HUDEP-2 (cell line): ENCODE results near the gene PTPN20.
A peak's percentile ranks its signal among the peaks of the same experiment; 100 is the strongest.

ENCODE experiments used
- DNase-seq, 76 experiments: peaks; one replicate each; lab custom pipeline; 2025; ENCODE audit not compliant: unreplicated experiment in 76 of 76; lab: John Stamatoyannopoulos, UW

PTPN20 gene

GRCh38 chr10:47019155-47020145 is 108.2 kb downstream of the PTPN20 start:
- DNase-seq, result no peak

DNA sequence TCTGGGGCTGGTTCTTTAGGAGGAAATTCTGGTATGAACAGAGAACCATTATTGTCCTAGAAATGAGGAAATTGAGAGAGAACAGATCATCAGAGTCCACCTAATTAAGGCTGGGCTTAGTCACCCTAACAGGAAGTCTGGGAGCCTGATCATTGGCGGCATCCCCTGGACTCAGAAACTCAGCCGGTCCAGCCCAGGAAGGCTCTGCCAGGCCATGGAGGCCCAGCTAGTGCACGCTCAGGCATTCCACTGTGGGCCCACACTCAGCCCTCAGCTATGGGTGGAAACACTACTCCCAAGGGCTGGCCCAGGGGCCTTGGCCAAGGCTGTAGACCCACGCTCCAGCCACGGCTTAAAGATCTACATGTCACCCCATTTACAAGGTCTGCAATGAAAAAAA is 109.2 kb downstream of the PTPN20 start:
- no peak for DNase-seq

- DNase-seq, result no peak
These were observed 110.6 kb downstream of the PTPN20 start for GRCh38 chr10:47021850-47022249.

- no peak for DNase-seq
These were observed 111.3 kb downstream of the PTPN20 start for GRCh38 chr10:47022311-47023131.

DNA sequence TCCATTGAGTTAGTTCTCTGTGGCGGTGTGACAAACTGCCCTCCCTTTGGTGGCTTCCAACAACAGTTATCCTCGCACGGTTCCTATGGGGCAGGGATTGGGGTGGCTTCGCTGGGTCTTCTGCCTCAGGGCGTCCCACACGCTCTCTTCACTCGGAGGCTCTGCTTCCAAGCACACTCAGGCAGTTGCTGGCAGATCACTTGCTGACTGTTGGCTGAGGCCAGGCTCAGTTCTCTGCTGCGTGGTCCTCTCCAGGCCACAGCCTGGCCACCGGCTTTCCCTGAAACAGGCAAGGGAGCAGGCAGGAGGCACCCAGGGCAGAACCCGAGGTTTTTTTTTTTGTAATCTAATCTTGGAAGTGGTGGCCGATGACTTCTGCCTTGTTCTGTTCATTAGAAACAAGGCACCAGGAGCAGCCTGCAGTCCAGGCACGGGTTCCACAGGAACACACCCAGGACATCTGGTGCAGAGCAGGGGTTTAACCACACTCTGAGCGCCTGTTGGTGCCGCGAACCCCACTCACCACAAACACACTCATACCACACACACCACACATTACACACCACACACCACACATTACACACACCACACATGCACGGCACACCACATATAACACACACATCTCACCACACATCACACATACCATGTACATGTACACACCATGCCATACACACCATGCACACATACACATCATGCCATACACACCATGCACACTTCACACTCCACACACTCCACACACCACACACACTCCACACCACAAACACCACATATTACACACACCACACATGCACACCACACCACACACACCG is 112.2 kb downstream of the PTPN20 start:
- DNase-seq, result no peak

DNA sequence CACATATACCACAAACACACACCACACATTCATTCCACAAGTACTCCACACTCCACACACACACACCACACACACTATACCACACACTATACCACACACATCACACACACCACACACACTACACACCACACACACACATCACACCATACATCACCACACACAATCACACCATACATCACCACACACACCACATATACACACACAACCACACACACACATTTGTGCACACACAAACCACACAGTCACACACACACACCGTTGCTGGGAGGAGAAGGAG is 112.8 kb downstream of the PTPN20 start:
- DNase-seq, result no peak

DNA sequence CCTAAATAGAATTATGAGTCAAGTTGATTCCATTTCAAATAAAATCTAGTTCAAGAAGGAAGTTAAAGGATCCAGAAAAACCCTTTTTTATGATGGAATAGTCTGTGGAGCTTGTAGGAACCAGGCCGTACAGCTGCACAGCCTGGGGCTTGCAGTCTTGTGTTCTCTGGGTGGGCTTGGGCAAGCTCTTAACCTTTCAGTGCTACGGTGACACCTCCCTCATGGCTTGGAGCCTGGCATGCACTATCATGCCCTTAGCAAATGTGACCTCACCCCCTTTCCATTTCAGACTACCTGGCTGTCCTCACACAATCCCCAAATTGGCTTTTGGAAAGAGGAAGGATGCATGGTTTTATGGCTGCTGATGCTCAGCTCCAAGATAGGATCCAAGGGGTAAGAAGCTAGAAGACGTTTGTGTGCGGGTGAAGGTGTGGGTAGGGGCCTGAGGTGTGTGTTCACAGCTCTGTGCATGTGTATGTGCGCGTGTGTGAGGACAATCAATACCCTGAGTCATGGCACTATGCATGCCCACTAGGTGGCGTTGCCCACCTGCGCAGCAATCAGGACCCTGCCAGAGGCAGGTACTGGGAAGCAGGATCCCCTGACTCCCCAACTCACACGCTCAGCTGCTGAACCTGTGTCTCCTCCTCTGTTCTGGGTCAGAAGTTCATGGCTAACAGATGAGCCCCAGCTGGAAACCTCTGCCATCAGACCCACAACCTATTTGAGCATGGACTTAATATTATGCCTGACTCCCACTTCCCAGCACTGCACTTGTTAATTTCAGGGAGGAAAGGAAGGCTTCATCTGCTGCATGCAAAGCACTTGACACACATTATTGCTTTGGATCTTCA is 113.4 kb downstream of the PTPN20 start:
- peak in 32 of 76 experiments; percentile 3 to 40 (median 20) for DNase-seq

DNA sequence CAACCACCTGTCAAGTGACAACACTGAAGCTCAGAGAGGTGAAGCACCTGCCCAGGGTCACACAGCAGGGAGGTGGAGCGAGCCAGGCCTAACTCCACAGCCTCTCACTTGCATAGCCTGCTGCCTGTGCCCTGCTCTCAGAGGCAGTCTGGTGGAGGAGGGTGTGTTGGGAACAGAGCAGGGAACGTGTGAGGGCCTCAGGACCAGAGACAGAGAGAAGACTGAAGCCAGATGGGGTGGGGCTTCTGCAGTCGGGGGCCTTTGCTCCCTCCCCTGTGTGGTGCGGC is 114.0 kb downstream of the PTPN20 start:
- no peak for DNase-seq

DNA sequence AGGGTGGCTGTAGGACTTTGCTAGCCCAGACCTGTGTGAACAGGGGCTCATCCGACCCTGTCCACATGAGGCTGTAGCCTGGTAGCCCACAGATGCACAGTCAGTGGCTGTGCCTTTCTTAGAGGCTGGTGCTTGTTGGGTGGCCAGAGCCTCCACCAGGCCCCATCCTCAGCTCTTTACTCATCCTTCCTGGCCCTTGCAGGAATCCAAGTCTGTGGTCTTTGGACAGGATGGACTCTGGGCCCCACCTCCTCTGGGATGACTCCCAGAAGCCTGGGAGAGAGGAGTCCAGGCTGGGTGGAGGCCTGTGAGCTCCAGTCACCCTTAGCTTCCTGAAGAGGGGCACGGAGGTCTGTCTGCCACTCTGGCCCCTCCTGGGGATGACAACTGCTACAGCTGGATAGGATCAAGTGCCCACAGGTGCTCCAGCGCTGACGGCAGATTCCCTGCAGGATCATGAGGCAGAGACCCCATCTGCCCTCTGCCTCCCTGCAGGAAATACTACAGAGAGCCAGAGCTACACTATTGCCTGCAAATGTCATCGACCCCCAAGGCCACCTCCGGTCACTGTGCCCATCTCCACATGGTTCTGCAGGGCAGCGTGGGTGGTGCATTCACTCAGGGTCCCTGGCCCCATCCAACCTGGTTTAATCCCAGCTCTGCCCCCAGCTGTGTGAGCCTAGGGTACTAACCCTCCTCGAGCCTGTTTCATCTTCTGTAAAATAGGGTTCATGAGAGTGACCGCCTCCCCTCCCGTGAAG is 114.5 kb downstream of the PTPN20 start:
- DNase-seq, result no peak

DNA sequence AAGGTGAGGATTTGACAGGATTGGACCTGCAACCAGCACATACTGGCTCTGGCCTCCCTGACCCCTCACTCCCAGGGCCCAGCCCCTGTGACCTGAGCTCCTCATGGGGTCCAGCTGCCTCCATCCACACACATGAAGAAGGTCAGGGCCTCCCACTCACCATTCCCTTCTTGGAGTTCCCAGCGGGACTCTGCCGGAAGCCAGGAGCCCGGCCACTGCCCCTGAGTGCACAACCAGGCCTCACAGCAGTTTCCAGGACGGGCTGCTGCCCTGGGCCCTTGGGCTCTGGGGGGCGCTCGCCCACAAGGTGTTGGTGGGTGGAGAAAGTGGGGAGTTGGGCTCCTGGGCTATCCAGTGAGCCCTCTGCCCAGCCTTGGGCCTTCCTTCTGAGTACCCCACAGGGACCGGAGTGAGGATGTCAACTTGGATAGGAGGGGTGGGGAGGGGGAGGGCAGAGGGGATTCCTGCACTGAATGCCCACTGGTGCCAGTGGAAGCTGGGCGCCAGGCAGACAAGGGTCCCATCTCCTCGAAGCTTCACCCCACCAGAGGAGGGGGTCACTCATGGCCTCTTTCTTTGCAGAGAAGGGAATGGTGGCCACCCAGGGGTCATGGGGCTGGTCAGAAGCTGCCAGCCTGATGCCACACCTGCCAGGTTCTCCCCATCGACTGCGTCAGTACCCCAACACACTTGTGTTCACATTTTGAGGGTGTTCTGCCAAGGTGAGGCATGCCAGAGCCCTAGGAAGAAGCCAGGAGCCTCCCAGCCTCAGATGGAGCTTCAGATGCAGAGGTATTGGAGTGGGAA is 115.3 kb downstream of the PTPN20 start:
- DNase-seq, result no peak

DNA sequence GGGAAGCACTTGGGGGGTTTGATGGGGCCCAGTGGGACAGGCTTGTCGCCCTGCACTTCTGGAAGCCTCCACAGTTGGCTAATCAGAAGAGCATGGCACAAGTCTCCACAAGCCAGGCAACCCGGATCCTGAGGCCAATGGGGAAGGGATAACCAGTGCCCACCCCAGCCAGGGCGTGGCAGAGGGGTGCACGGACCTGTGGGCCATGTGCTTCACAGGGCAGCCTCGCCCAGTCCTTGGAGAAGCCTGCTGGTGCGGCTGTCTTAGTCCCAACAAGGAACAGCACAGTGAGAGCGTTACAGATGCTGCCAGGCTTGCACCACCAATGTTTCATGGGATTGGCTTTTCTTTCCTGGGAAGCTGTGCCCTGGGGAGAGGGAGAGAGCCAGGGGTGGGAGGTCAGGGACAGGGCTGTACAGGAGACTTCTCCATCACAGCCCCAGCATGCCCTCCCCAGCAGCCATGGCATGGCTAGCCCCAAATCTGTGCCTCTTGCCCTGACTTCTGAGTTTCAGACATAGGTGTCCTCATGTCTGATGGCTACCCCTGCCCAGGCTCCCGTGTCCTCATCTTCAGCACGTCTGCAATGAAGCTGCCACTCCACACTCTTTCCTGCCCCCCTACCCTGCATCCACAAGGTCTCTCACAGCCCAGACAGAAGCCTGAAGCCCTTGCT is 116.0 kb downstream of the PTPN20 start:
- no peak for DNase-seq

- no peak for DNase-seq
These were observed 116.6 kb downstream of the PTPN20 start for GRCh38 chr10:47027784-47028260.

GRCh38 chr10:47028466-47028865 is 117.2 kb downstream of the PTPN20 start:
- DNase-seq, result no peak

- no peak for DNase-seq
These were observed 118.2 kb downstream of the PTPN20 start for GRCh38 chr10:47029181-47030009.

- DNase-seq, result no peak
These were observed 119.0 kb downstream of the PTPN20 start for GRCh38 chr10:47030191-47030703.

DNA sequence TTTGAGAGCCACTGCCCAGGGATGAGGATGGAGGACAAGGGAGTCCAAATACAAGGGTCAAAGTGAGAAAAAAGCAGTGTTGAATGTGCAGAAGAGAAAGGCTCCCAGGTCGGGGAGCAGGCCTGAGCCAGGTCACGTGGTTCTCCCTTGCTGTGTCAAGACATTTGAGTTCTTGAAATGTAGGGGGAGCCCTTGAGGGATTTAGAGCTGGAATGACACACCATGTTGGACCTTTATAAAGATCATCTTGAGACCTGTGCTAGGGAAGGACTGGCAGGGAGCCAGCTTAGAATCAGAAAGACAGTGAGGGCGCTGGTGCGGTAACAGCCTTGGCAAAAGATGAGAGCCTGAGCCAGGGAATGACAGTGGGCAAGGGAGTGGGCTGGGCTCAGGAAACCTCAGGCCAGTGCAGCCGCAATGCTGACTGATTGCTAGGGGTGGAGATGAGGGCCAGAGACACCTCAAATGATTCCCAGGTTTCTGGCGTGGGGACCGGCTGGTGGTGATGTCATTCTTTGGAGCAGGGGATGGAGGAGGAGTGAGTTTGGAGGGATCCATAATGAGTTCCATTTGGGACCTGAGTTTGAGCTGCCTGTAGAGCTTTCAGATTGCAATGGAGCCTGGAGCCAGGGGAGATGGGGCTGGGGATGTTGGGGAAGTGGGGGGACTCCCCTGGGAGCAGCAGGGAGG is 120.1 kb downstream of the PTPN20 start:
- peak in 7 of 76 experiments; percentile 2 to 29 (median 10) for DNase-seq
